Thyroid gland (tissue), 4 donors: ENCODE results near the gene SERPINF2. TPM values are rescaled to one million over a fixed set of nuclear protein-coding genes. Genes with fewer than 3 reads are reported as not detected.

Source experiments
- DNase-seq, 2 donors: peaks; one replicate each; pipeline ENCODE4 v3.0.0-alpha.2; 2019
- H3K27ac ChIP-seq, 3 donors: fragments of 200-600 bp; sonication (generic); 1 replicate in 2 of 3; 2 replicates in 1 of 3; pipeline ENCODE4 v1.5.1; 2016 to 2019; ENCODE audit warnings: mild to moderate bottlenecking in 1 of 3, moderate library complexity in 1 of 3
- H3K27me3 ChIP-seq: fragments of 200-600 bp; sonication (generic); one replicate; pipeline ENCODE4 v1.5.1; 2019
- H3K36me3 ChIP-seq, 2 donors: fragments of 200-600 bp; sonication (generic); one replicate each; pipeline ENCODE4 v1.5.1; 2016 to 2019
- H3K4me1 ChIP-seq, 2 donors: fragments of 200-600 bp; sonication (generic); one replicate each; pipeline ENCODE4 v1.5.1; 2017 to 2019
- H3K4me3 ChIP-seq, 3 donors: fragments of 200-600 bp; sonication (generic); replicated peaks in 1 of 3; 1 replicate in 2 of 3; 2 replicates in 1 of 3; pipeline ENCODE4 v1.5.1; 2016; ENCODE audit warnings: mild to moderate bottlenecking in 1 of 3
- H3K9me3 ChIP-seq: fragments of 200-600 bp; sonication (generic); one replicate; pipeline ENCODE4 v1.5.1; 2017
- POLR2A ChIP-seq, 2 donors: fragments of 450-650 bp; IDR thresholded peaks; one replicate each; pipeline ENCODE4 v1.6.1; 2017; ENCODE audit warnings: antibody characterized with exemption in 2 of 2, mild to moderate bottlenecking in 2 of 2, moderate library complexity in 1 of 2
- WGBS, 2 donors: methylation state at CpG; one replicate each; pipeline ENCODE4 v1.1.5; 2017; 5-methylcytosine and 5-hydroxymethylcytosine counted together
- intact Hi-C: fragments of 100-400 bp; cut with DNase I; formaldehyde crosslinking; loops from one replicate; pipeline ENCODE4 v1.15.1; 2023
- total RNA-seq, 4 donors: library from RNA; depleted of rRNA; stranded (reverse); fragments of >200 nt; gene quantifications; one replicate each; pipeline ENCODE4 v1.2.3, GENCODE V29; 2016
- TF ChIP-seq, protein P1 (sequence below), 6 experiments: fragments of 200-600 bp in 3 of 6; fragments of 450-650 bp in 3 of 6; sonication (generic) in 3 of 6; IDR thresholded peaks; one replicate each; pipeline ENCODE4 v1.5.1; 2016 to 2019; ENCODE audit warnings: antibody characterized with exemption in 6 of 6, mild to moderate bottlenecking in 2 of 6, inconsistent platforms in 1 of 6, moderate library complexity in 1 of 6

Gene SERPINF2
- total RNA-seq, 4 donors from 2014 or later = 4.3 to 9.7 (median 7.1) TPM

DNA sequence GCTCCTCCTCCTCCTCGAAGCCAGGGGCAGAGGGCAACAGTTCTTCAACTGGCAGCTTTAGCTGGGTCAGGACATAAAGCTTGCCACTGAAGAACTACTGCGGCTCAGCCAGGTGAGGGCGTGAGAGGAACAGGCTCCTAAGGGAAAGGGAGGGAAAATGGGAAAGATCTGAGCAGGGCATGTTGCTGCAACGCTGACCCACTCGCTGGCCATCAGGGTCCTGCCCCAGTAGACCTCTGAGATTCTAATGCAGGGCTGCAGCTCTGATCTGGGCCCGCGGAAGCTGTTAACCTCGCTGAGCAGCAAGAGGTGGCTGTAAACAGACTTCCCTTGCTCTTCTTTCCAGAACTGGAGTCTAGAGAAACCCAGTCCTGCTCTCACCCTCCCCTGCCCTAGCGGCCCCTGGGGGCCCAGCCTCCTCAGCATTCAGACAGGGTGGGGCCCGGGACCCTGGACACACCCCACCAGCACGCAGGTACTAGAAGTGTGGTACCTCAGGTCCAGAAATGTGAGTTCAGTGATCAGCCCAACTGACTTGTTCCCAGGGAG, 28.7 kb upstream of the SERPINF2 start:
- WGBS, 2 donors = 9 to 14% methylated on average over 11 of the region's 11 CpGs
- TF ChIP-seq POLR2A (IDR thresholded peaks at IDR 0.05) = no peak
- TF ChIP-seq, protein P1, sequence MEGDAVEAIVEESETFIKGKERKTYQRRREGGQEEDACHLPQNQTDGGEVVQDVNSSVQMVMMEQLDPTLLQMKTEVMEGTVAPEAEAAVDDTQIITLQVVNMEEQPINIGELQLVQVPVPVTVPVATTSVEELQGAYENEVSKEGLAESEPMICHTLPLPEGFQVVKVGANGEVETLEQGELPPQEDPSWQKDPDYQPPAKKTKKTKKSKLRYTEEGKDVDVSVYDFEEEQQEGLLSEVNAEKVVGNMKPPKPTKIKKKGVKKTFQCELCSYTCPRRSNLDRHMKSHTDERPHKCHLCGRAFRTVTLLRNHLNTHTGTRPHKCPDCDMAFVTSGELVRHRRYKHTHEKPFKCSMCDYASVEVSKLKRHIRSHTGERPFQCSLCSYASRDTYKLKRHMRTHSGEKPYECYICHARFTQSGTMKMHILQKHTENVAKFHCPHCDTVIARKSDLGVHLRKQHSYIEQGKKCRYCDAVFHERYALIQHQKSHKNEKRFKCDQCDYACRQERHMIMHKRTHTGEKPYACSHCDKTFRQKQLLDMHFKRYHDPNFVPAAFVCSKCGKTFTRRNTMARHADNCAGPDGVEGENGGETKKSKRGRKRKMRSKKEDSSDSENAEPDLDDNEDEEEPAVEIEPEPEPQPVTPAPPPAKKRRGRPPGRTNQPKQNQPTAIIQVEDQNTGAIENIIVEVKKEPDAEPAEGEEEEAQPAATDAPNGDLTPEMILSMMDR (IDR thresholded peaks at IDR 0.05) = peak in 2 of 6 experiments; percentile 15 to 20
- H3K27me3 ChIP-seq = no peaks in the 10 kb centered on the region
- H3K9me3 ChIP-seq = no peaks in the 10 kb centered on the region
- intact Hi-C loops = loop anchor here (5.0 to 10.0 kb wide), 2 partner anchors 42 to 139 kb away; no protein-coding TSS in a partner anchor
- H3K4me1 ChIP-seq = peaks cover 26 to 48% of the 10 kb centered on the region in 2 donors
- H3K36me3 ChIP-seq = peaks cover 19 to 24% of the 10 kb centered on the region in 2 donors
- peak overlapping the region in 2 of 3 donors; percentile 18 to 99 for H3K4me3 ChIP-seq
- peak; percentile 24 to 28 for DNase-seq
- peak overlapping the region; percentile 84 to 100 (median 98) for H3K27ac ChIP-seq

- intact Hi-C loops = loop anchor here (5.0 to 10.0 kb wide), 2 partner anchors 42 to 140 kb away; no protein-coding TSS in a partner anchor
- peak overlapping the region; percentile 82 to 99 (median 94) for H3K4me3 ChIP-seq
- TF ChIP-seq, protein P1 (IDR thresholded peaks at IDR 0.05) = no peak
- peak in 1 of 2 donors; percentile 81 for TF ChIP-seq POLR2A (IDR thresholded peaks at IDR 0.05)
- DNase-seq = peak; percentile 100
- no peaks in the 10 kb centered on the region for H3K27me3 ChIP-seq
- 0 to 2% methylated on average over 13 to 14 of the region's 19 CpGs for WGBS, 2 donors
- H3K27ac ChIP-seq = peak overlapping the region; percentile 98 to 100 (median 98)
- peaks cover 24 to 45% of the 10 kb centered on the region in 2 donors for H3K4me1 ChIP-seq
- peaks cover 19 to 24% of the 10 kb centered on the region in 2 donors for H3K36me3 ChIP-seq
- H3K9me3 ChIP-seq = no peaks in the 10 kb centered on the region
Observed at GRCh38 chr17:1714427-1714979, 28.2 kb upstream of the SERPINF2 start.

DNA sequence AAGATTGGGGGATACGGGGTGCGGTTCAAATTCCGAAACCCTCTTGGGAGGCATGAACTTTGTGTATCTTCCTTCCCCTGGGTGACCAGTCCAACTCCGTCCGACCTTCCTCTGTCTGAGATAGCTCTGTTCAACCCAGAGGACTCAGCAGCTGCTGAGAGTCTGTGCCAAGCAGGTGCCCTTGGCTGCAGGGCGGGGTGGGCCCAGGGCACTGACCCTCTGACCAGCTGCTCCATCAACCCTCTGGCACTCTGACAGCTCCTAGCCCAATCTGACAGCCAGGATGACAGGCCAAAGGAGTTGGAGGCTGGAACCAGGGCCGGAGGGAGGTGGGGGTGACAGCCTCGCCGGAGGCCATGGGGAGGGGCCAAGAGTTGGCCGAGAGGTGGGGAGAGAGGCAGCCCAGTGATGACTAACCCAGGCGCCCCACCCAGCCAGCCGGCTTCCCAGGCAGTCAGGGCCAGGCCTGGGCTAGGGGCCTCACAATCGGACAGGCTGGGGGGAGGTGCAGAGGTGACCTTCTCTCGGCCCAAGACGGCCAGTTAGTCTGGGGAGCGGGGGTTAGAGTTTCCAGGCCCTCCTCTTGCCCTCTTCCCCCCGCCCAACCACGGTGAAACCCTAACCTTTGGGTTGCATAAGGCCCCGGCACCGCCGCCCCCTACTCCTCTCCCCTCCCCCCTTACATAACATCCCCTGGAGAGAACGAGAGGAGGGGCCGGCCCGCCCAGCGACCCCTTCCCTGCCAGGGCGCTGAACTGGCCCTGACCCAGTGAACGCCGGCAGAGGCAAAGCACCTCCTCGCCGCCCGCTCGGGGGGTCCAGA, 27.5 kb upstream of the SERPINF2 start:
- Histone ChIP-seq H3K4me1 (peaks cover 20 to 41% of the 10 kb centered on the region in 2 donors), H3K36me3 (peaks cover 19 to 24% of the 10 kb centered on the region in 2 donors), H3K27ac (peak overlapping the region; percentile 98 to 100 (median 98)), H3K9me3 (no peaks in the 10 kb centered on the region), H3K4me3 (peak overlapping the region; percentile 82 to 99 (median 94)), H3K27me3 (no peaks in the 10 kb centered on the region)
- 2 to 3% methylated on average over 19 to 21 of the region's 32 CpGs for WGBS, 2 donors
- peak; percentile 82 to 83 for DNase-seq
- intact Hi-C loops = loop anchor here (5.0 to 10.0 kb wide), 2 partner anchors 43 to 140 kb away; no protein-coding TSS in a partner anchor
- TF ChIP-seq POLR2A (IDR thresholded peaks at IDR 0.05) = no peak
- TF ChIP-seq, protein P1 (IDR thresholded peaks at IDR 0.05) = no peak

GRCh38 chr17:1715803-1716075, 26.9 kb upstream of the SERPINF2 start:
- peak overlapping the region; percentile 82 to 99 (median 94) for H3K4me3 ChIP-seq
- TF ChIP-seq, protein P1 (IDR thresholded peaks at IDR 0.05) = no peak
- no peak for TF ChIP-seq POLR2A (IDR thresholded peaks at IDR 0.05)
- H3K4me1 ChIP-seq = peaks cover 15 to 37% of the 10 kb centered on the region in 2 donors
- WGBS, 2 donors = 0% methylated on average over 1 to 11 of the region's 23 CpGs
- DNase-seq = no peak
- no peaks in the 10 kb centered on the region for H3K9me3 ChIP-seq
- H3K36me3 ChIP-seq = peaks cover 19 to 24% of the 10 kb centered on the region in 2 donors
- H3K27ac ChIP-seq = peak overlapping the region; percentile 98 to 100 (median 98)
- intact Hi-C loops = loop anchor here (10.0 kb wide), 1 partner anchor 141 kb away; no protein-coding TSS in a partner anchor
- no peaks in the 10 kb centered on the region for H3K27me3 ChIP-seq
